ENCODE measurements around the gene AANAT. TPM values are rescaled to one million over a fixed set of nuclear protein-coding genes. Genes with fewer than 3 reads are reported as not detected.
A peak's percentile ranks its signal among the peaks of the same experiment; 100 is the strongest.
"Not testable (repeated sequence)": the region's sequence is repeated elsewhere in the genome, so short reads cannot be mapped to it uniquely, and the experiment has no call there.

The AANAT gene
- total and polyA plus RNA-seq, 4 donors, result 0.10 to 0.31 TPM; not detected in 2

GRCh38 chr17:76504117-76504516 lies 36.7 kb downstream of the AANAT start:
- ATAC-seq (ENCODE audit: insufficient read depth, low FRiP score) (no peak), DNase-seq (no peak)
- WGBS, 2 donors, result 32 to 51% methylated on average over 7 of the region's 7 CpGs
- Histone ChIP-seq H3K4me1 (ENCODE audit: control insufficient read depth in 5 of 5, insufficient read depth in 5 of 5, low read length in 5 of 5) (peaks cover 0 to 20% (median 2%) of the 10 kb centered on the region in 5 donors), H3K27ac (ENCODE audit: low read depth in 1 of 2, low read length in 1 of 2) (no peak overlapping the region), H3K4me3 (no peak overlapping the region), H3K9me3 (ENCODE audit: control insufficient read depth in 4 of 4, insufficient read depth in 3 of 4, low read length in 3 of 4) (no peaks in the 10 kb centered on the region), H3K27me3 (ENCODE audit: control insufficient read depth in 3 of 3, insufficient read depth in 3 of 3, low read length in 2 of 3) (no peaks in the 10 kb centered on the region), H3K36me3 (ENCODE audit: control insufficient read depth in 4 of 4, insufficient read depth in 4 of 4, low read length in 4 of 4) (no peaks in the 10 kb centered on the region), H3K9ac (ENCODE audit: insufficient read depth in 1 of 2, low read length in 2 of 2) (no peak overlapping the region)
- no peak for TF ChIP-seq CTCF (IDR thresholded peaks at IDR 0.05; ENCODE audit: control extremely low read depth, extremely low read depth)

GRCh38 chr17:76506408-76507345 lies 39.3 kb downstream of the AANAT start:
- H3K9ac ChIP-seq (ENCODE audit: insufficient read depth in 1 of 2, low read length in 2 of 2), result no peak overlapping the region

GRCh38 chr17:76508472-76509063 lies 41.2 kb downstream of the AANAT start:
- H3K36me3 ChIP-seq (ENCODE audit: control insufficient read depth in 4 of 4, insufficient read depth in 4 of 4, low read length in 4 of 4); H3K27me3 ChIP-seq (ENCODE audit: control insufficient read depth in 3 of 3, insufficient read depth in 3 of 3, low read length in 2 of 3); H3K9me3 ChIP-seq (ENCODE audit: control insufficient read depth in 4 of 4, insufficient read depth in 3 of 4, low read length in 3 of 4); H3K9ac ChIP-seq (ENCODE audit: insufficient read depth in 1 of 2, low read length in 2 of 2); H3K27ac ChIP-seq (ENCODE audit: low read depth in 1 of 2, low read length in 1 of 2); ATAC-seq (ENCODE audit: insufficient read depth, low FRiP score); DNase-seq; H3K4me3 ChIP-seq: not testable (repeated sequence)
- H3K4me1 ChIP-seq (ENCODE audit: control insufficient read depth in 5 of 5, insufficient read depth in 5 of 5, low read length in 5 of 5), result peaks cover 0 to 14% (median 5%) of the 10 kb centered on the region in 5 donors
- 72 to 81% methylated on average over 14 of the region's 14 CpGs for WGBS, 2 donors

More at GRCh38 chr17:76506408-76507345, 39.3 kb downstream of the AANAT start:
- DNase-seq (peak; percentile 76 to 84 (median 79)), ATAC-seq (ENCODE audit: insufficient read depth, low FRiP score) (peak; percentile 65)
- peaks cover 0 to 15% (median 5%) of the 10 kb centered on the region in 5 donors for H3K4me1 ChIP-seq (ENCODE audit: control insufficient read depth in 5 of 5, insufficient read depth in 5 of 5, low read length in 5 of 5)
- no peak overlapping the region for H3K4me3 ChIP-seq
- H3K9me3 ChIP-seq (ENCODE audit: control insufficient read depth in 4 of 4, insufficient read depth in 3 of 4, low read length in 3 of 4), result no peaks in the 10 kb centered on the region
- H3K36me3 ChIP-seq (ENCODE audit: control insufficient read depth in 4 of 4, insufficient read depth in 4 of 4, low read length in 4 of 4), result no peaks in the 10 kb centered on the region
- TF ChIP-seq CTCF (IDR thresholded peaks at IDR 0.05; ENCODE audit: control extremely low read depth, extremely low read depth), result peak; percentile 95
- H3K27ac ChIP-seq (ENCODE audit: low read depth in 1 of 2, low read length in 1 of 2), result no peak overlapping the region
- H3K27me3 ChIP-seq (ENCODE audit: control insufficient read depth in 3 of 3, insufficient read depth in 3 of 3, low read length in 2 of 3), result no peaks in the 10 kb centered on the region
- whole genome bisulfite sequencing, 2 donors, result 30 to 32% methylated on average over 24 of the region's 24 CpGs

- Histone ChIP-seq H3K9me3 (ENCODE audit: control insufficient read depth in 4 of 4, insufficient read depth in 3 of 4, low read length in 3 of 4) (no peaks in the 10 kb centered on the region), H3K36me3 (ENCODE audit: control insufficient read depth in 4 of 4, insufficient read depth in 4 of 4, low read length in 4 of 4) (no peaks in the 10 kb centered on the region), H3K4me1 (ENCODE audit: control insufficient read depth in 5 of 5, insufficient read depth in 5 of 5, low read length in 5 of 5) (peaks cover 0 to 23% (median 5%) of the 10 kb centered on the region in 5 donors), H3K4me3 (no peak overlapping the region), H3K27me3 (ENCODE audit: control insufficient read depth in 3 of 3, insufficient read depth in 3 of 3, low read length in 2 of 3) (no peaks in the 10 kb centered on the region), H3K27ac (ENCODE audit: low read depth in 1 of 2, low read length in 1 of 2) (no peak overlapping the region), H3K9ac (ENCODE audit: insufficient read depth in 1 of 2, low read length in 2 of 2) (no peak overlapping the region)
- no peak for ATAC-seq (ENCODE audit: insufficient read depth, low FRiP score)
- WGBS, 2 donors, result 29 to 45% methylated on average over 9 of the region's 9 CpGs
- DNase-seq, result peak; percentile 44 to 67 (median 65)
- TF ChIP-seq CTCF (IDR thresholded peaks at IDR 0.05; ENCODE audit: control extremely low read depth, extremely low read depth), result no peak
Observed at GRCh38 chr17:76510831-76511244, 43.4 kb downstream of the AANAT start.

Measured in lung (tissue), 12 donors.